B cell (primary cell): ENCODE measurements around the gene HINT3. TPM values are rescaled to one million over a fixed set of nuclear protein-coding genes. Genes with fewer than 3 reads are reported as not detected.
"Not testable (repeated sequence)": the region's sequence is repeated elsewhere in the genome, so short reads cannot be mapped to it uniquely, and the experiment has no call there.

Experiments used
- ATAC-seq: fragments of 200-7000 bp; cut with Tn5 transposase; one replicate; pipeline ENCODE4 v1.10.0; 2021; ENCODE audit warnings: low read depth, mild to moderate bottlenecking, moderate number of reproducible peaks, moderate library complexity
- CTCF ChIA-PET: fragments of 350-600 bp; sonication (Branson Sonifier 250); formaldehyde crosslinking; loops from one replicate; lab custom pipeline; 2021; ENCODE audit warnings: antibody characterized with exemption, inconsistent platforms; lab: Charles Lee
- POLR2A ChIA-PET: fragments of 350-600 bp; sonication (Branson Sonifier 250); formaldehyde crosslinking; loops from one replicate; lab custom pipeline; 2021; ENCODE audit warnings: antibody characterized with exemption; lab: Charles Lee
- DNase-seq: peaks from one replicate; pipeline ENCODE4 v3.0.0; 2013
- H2AFZ ChIP-seq: 2 replicates; pipeline ENCODE4 v1.6.1; 2012; ENCODE audit warnings: mild to moderate bottlenecking, low read depth, low read length; ENCODE audit not compliant: insufficient read depth, poor library complexity, severe bottlenecking
- H3K27ac ChIP-seq, 2 donors: 1 replicate in 1 of 2; 2 replicates in 1 of 2; pipeline ENCODE4 v1.5.1; 2012 to 2013; ENCODE audit warnings: low read length in 2 of 2, mild to moderate bottlenecking in 2 of 2, moderate library complexity in 1 of 2
- H3K27me3 ChIP-seq, 4 experiments: fragments of 200-600 bp in 1 of 4; sonication (generic) in 1 of 4; replicated peaks in 1 of 4; 1 replicate in 2 of 4; 2 replicates in 2 of 4; pipeline versions ENCODE4 v1.6.1 to v1.7.0; 2013 to 2016; ENCODE audit warnings: low read length in 3 of 4, mild to moderate bottlenecking in 2 of 4, mixed read lengths in 1 of 4, moderate library complexity in 1 of 4; ENCODE audit not compliant: insufficient read depth in 4 of 4, control insufficient read depth in 3 of 4; ENCODE audit errors: control extremely low read depth in 1 of 4
- H3K36me3 ChIP-seq, 2 experiments: replicated peaks in 1 of 2; 1 replicate in 1 of 2; 2 replicates in 1 of 2; pipeline versions ENCODE4 v1.6.1 to v1.7.1; 2013; ENCODE audit warnings: low read length in 1 of 2; ENCODE audit not compliant: insufficient read depth in 2 of 2, control insufficient read depth in 1 of 2; ENCODE audit errors: control extremely low read depth in 1 of 2, extremely low read depth in 1 of 2
- H3K4me1 ChIP-seq, 2 donors: fragments of 200-600 bp in 1 of 2; sonication (generic) in 1 of 2; 1 replicate in 1 of 2; 2 replicates in 1 of 2; pipeline versions ENCODE4 v1.5.1 to v1.6.1; 2013 to 2017; ENCODE audit warnings: low read length in 2 of 2; ENCODE audit not compliant: control insufficient read depth in 2 of 2, insufficient read depth in 2 of 2
- H3K4me2 ChIP-seq: replicated peaks from 2 replicates; pipeline ENCODE3; 2012; ENCODE audit warnings: mild to moderate bottlenecking, low read depth, low read length; ENCODE audit not compliant: poor library complexity, severe bottlenecking
- H3K4me3 ChIP-seq, 5 experiments: fragments of 200-600 bp in 1 of 5; sonication (generic) in 1 of 5; 1 replicate in 3 of 5; 2 replicates in 2 of 5; pipeline versions ENCODE4 v1.5.1 to v1.7.0; 2011 to 2016; ENCODE audit warnings: low read length in 4 of 5, mild to moderate bottlenecking in 4 of 5, low read depth in 2 of 5, control low read depth in 1 of 5, moderate library complexity in 1 of 5; ENCODE audit not compliant: insufficient read depth in 1 of 5; ENCODE audit errors: control extremely low read depth in 1 of 5, extremely low read depth in 1 of 5
- H3K79me2 ChIP-seq: fragments of 200-600 bp; sonication (generic); one replicate; pipeline ENCODE4 v1.6.0; 2016; ENCODE audit warnings: low read length; ENCODE audit not compliant: control insufficient read depth, insufficient read depth
- H3K9ac ChIP-seq: fragments of 200-600 bp; sonication (generic); 2 replicates; pipeline ENCODE4 v1.6.1; 2017; ENCODE audit warnings: mild to moderate bottlenecking, low read length, moderate library complexity
- H3K9me3 ChIP-seq, 3 donors: one replicate each; pipeline versions ENCODE4 v1.6.1 to v1.7.1; 2013; ENCODE audit warnings: low read length in 2 of 3; ENCODE audit not compliant: control insufficient read depth in 2 of 3, insufficient read depth in 1 of 3; ENCODE audit errors: control extremely low read depth in 1 of 3
- H4K20me1 ChIP-seq: 2 replicates; pipeline ENCODE4 v1.6.0; 2012; ENCODE audit warnings: mild to moderate bottlenecking, low read length; ENCODE audit not compliant: insufficient read depth, control insufficient read depth, poor library complexity, severe bottlenecking
- H3K27ac Mint-ChIP-seq: one replicate; pipeline ENCODE4 v1.8.0; 2021; ENCODE audit warnings: mixed read lengths
- H3K27me3 Mint-ChIP-seq: one replicate; pipeline ENCODE4 v1.8.0; 2021; ENCODE audit warnings: mixed read lengths
- H3K4me1 Mint-ChIP-seq: one replicate; pipeline ENCODE4 v1.8.0; 2021; ENCODE audit warnings: mixed read lengths
- H3K4me3 Mint-ChIP-seq: one replicate; pipeline ENCODE4 v1.8.0; 2021; ENCODE audit warnings: mixed read lengths
- H3K9me3 Mint-ChIP-seq: one replicate; pipeline ENCODE4 v1.8.0; 2022; ENCODE audit warnings: mixed read lengths; ENCODE audit not compliant: insufficient read depth
- EZH2 ChIP-seq: IDR thresholded peaks from 2 replicates; pipeline ENCODE4 v1.6.1; 2012; ENCODE audit warnings: borderline replicate concordance, low read depth, mild to moderate bottlenecking, moderate library complexity, low read length; ENCODE audit not compliant: insufficient read depth, poor library complexity, severe bottlenecking
- WGBS: methylation state at CpG from one replicate; pipeline ENCODE4 v1.1.5; 2013; ENCODE audit warnings: missing lambda C conversion rate; ENCODE audit not compliant: insufficient coverage; 5-methylcytosine and 5-hydroxymethylcytosine counted together
- intact Hi-C: fragments of 100-400 bp; cut with micrococcal nuclease; formaldehyde crosslinking; loops from one replicate; pipeline ENCODE4 v1.10.0; 2022
- polyA plus RNA-seq: library from polyadenylated mRNA; depleted of rRNA; stranded (reverse); fragments of >200 nt; gene quantifications from 2 replicates; pipeline ENCODE4 v1.2.3, GENCODE V29; 2012
- total RNA-seq, 2 donors: library from RNA; stranded (reverse); fragments of 120-200 nt in 1 of 2; gene quantifications; 1 replicate in 1 of 2; 2 replicates in 1 of 2; pipeline versions ENCODE4 v1.2.3 to v1.2.4, GENCODE V29; 2013 to 2022
- TF ChIP-seq, protein P1 (sequence below): fragments of 200-600 bp; IDR thresholded peaks from one replicate; pipeline ENCODE4 v1.8.0; 2022; ENCODE audit warnings: antibody characterized with exemption, mild to moderate bottlenecking

The HINT3 gene
- total and polyA plus RNA-seq, 2 donors (not counting 1 experiment from before 2014, with no cell fraction given): 5.5 to 12.4 TPM

DNA sequence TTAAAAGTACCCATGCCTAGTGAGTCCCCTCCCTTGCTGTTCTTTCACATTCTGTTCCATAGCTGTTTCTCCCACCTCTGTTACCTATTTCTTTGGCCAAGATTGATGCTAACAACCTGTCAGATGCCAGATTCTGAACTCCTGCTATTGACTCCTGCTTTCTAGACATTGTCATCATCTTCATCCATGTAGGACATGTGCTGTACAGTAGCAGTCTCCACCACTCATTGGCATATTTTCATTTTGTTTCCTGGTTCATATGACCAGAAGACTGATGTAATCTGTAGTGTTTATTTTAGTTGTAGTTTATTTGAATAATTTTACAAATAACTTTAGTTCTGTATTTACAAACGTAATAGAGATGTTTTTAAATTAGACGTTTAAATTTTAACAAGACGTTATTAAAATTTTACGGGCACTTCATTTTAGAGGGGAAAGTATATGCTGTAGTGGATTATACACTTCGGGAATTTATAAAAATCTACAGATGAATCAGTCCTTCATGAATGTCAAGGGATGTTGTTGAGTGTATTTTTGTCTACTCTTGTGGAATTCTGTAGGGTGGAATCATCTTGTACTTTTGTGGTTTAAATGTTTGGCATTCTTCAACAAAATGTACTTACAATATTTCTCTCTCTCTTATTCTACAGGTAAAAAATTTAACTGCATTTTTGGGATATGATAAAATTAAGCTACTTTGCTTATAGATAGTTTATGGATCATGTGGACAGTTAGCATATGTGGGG, 63.9 kb downstream of the HINT3 start:
- H3K27ac Mint-ChIP-seq: no peak overlapping the region
- intact Hi-C loops: no loop called here
- 96% methylated on average over 4 of the region's 5 CpGs for WGBS
- no peaks in the 10 kb centered on the region for H3K9me3 ChIP-seq
- H3K9me3 Mint-ChIP-seq: no peaks in the 10 kb centered on the region
- ChIA-PET CTCF (no interaction called here), POLR2A (no interaction called here)
- no peak overlapping the region for H3K9ac ChIP-seq
- DNase-seq: no peak
- no peak overlapping the region for H2AFZ ChIP-seq
- H3K27me3 ChIP-seq: no peaks in the 10 kb centered on the region
- H4K20me1 ChIP-seq: no peaks in the 10 kb centered on the region
- H3K4me3 Mint-ChIP-seq: no peak overlapping the region
- ATAC-seq: no peak
- H3K4me3 ChIP-seq: no peak overlapping the region
- no peak for TF ChIP-seq EZH2
- TF ChIP-seq, protein P1, sequence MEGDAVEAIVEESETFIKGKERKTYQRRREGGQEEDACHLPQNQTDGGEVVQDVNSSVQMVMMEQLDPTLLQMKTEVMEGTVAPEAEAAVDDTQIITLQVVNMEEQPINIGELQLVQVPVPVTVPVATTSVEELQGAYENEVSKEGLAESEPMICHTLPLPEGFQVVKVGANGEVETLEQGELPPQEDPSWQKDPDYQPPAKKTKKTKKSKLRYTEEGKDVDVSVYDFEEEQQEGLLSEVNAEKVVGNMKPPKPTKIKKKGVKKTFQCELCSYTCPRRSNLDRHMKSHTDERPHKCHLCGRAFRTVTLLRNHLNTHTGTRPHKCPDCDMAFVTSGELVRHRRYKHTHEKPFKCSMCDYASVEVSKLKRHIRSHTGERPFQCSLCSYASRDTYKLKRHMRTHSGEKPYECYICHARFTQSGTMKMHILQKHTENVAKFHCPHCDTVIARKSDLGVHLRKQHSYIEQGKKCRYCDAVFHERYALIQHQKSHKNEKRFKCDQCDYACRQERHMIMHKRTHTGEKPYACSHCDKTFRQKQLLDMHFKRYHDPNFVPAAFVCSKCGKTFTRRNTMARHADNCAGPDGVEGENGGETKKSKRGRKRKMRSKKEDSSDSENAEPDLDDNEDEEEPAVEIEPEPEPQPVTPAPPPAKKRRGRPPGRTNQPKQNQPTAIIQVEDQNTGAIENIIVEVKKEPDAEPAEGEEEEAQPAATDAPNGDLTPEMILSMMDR: no peak
- H3K36me3 ChIP-seq: peaks cover 15 to 41% of the 10 kb centered on the region in 2 experiments
- H3K79me2 ChIP-seq: no peaks in the 10 kb centered on the region
- no peak overlapping the region for H3K27ac ChIP-seq
- no peaks in the 10 kb centered on the region for H3K4me1 ChIP-seq
- no peak overlapping the region for H3K4me2 ChIP-seq
- no peaks in the 10 kb centered on the region for H3K4me1 Mint-ChIP-seq
- H3K27me3 Mint-ChIP-seq: no peaks in the 10 kb centered on the region

DNA sequence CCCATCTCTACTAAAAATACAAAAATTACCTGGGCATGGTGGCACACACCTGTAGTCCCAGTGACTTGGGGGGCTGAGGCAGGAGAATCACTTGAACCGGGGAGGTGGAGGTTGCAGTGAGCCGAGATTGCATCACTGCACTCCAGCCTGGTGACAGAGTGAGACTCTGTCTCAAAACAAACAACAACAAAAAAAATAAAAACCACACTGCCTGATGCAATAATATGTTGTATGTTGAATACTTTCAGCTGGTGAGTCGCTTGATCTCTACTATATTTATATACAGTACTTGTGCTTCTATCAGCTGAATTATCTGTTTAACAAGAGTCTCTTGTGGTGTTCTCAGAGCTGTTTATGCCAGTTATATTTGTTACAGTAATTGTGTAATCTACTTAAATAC, 66.9 kb downstream of the HINT3 start:
- intact Hi-C loops, H2AFZ ChIP-seq, H4K20me1 ChIP-seq, H3K4me1 Mint-ChIP-seq, H3K27ac ChIP-seq, H3K4me2 ChIP-seq, POLR2A ChIA-PET, H3K9ac ChIP-seq, ATAC-seq, H3K27ac Mint-ChIP-seq, H3K4me3 Mint-ChIP-seq, DNase-seq, CTCF ChIA-PET, H3K4me1 ChIP-seq, H3K27me3 Mint-ChIP-seq, H3K9me3 ChIP-seq, H3K4me3 ChIP-seq, H3K27me3 ChIP-seq, H3K79me2 ChIP-seq, H3K9me3 Mint-ChIP-seq: not testable (repeated sequence)
- no CpG with 5 or more reads among the region's 3 CpGs for WGBS
- H3K36me3 ChIP-seq: peaks cover 10 to 43% of the 10 kb centered on the region in 2 experiments
